Measurements from ENCODE around the gene C11orf71.
A peak's percentile ranks its signal among the peaks of the same experiment; 100 is the strongest.

Gene C11orf71

GRCh38 chr11:114400216-114400914 lies at the start of gene C11orf71, which contains the start of gene RBM7:
TSS of gene C11orf71 (minus strand) at chr11:114400511. CDS start at chr11:114400331, 180 bp downstream.
TSS of gene RBM7 (plus strand) at chr11:114400666. CDS start at chr11:114400672, 6 bp downstream.
- DNase-seq: peak; percentile 99

- no peak for DNase-seq
These were observed 49.5 kb upstream of the C11orf71 start for GRCh38 chr11:114449845-114450244.

- no peak for DNase-seq
These were observed 48.6 kb upstream of the C11orf71 start for GRCh38 chr11:114448749-114449482.

GRCh38 chr11:114447892-114448291 lies 47.6 kb upstream of the C11orf71 start:
- no peak for DNase-seq

GRCh38 chr11:114447444-114447843 lies 47.1 kb upstream of the C11orf71 start:
- DNase-seq: no peak

- DNase-seq: no peak
These were observed 42.2 kb upstream of the C11orf71 start for GRCh38 chr11:114442536-114442935.

GRCh38 chr11:114441921-114442320 lies 41.6 kb upstream of the C11orf71 start:
- no peak for DNase-seq

GRCh38 chr11:114440971-114441763 lies 40.9 kb upstream of the C11orf71 start:
- DNase-seq: no peak

GRCh38 chr11:114440121-114440860 lies 40.0 kb upstream of the C11orf71 start:
- no peak for DNase-seq

- peak; percentile 96 for DNase-seq
These were observed 39.2 kb upstream of the C11orf71 start, which contains the start of gene REXO2 for GRCh38 chr11:114439229-114440120. TSS of gene REXO2 (plus strand) at chr11:114439467. CDS start at chr11:114439529, 62 bp downstream.

- no peak for DNase-seq
These were observed 38.0 kb upstream of the C11orf71 start for GRCh38 chr11:114438303-114438702.

- no peak for DNase-seq
These were observed 33.1 kb upstream of the C11orf71 start for GRCh38 chr11:114433376-114433775.

GRCh38 chr11:114432893-114433292 lies 32.6 kb upstream of the C11orf71 start:
- DNase-seq: no peak

- DNase-seq: no peak
These were observed 30.0 kb upstream of the C11orf71 start for GRCh38 chr11:114430290-114430689.

GRCh38 chr11:114426280-114426679 lies 26.0 kb upstream of the C11orf71 start:
- DNase-seq: no peak

GRCh38 chr11:114416441-114416961 lies 16.2 kb upstream of the C11orf71 start:
- no peak for DNase-seq

- no peak for DNase-seq
These were observed 13.6 kb upstream of the C11orf71 start for GRCh38 chr11:114413958-114414357.

GRCh38 chr11:114412946-114413345 lies 12.6 kb upstream of the C11orf71 start:
- no peak for DNase-seq

- DNase-seq: no peak
These were observed 1.0 kb upstream of the C11orf71 start for GRCh38 chr11:114401311-114401710.

GRCh38 chr11:114400915-114401223 lies 558 bp upstream of the C11orf71 start:
- DNase-seq: no peak

GRCh38 chr11:114399490-114400215 lies 658 bp downstream of the C11orf71 start:
- no peak for DNase-seq

All from CD4-positive, alpha-beta T cell treated with Interleukin-6 for 4 hours (primary cell).